Natural killer cell (primary cell): ENCODE results near the gene TEX54. TPM values are rescaled to one million over a fixed set of nuclear protein-coding genes. Genes with fewer than 3 reads are reported as not detected.
A peak's percentile ranks its signal among the peaks of the same experiment; 100 is the strongest.

Experiments used
- ATAC-seq, 3 donors: fragments of 150-1000 bp in 2 of 3; fragments of 200-7000 bp in 1 of 3; cut with Tn5 transposase; 1 replicate in 1 of 3; 2 replicates in 2 of 3; pipeline ENCODE4 v1.10.0; 2021; ENCODE audit warnings: mild to moderate bottlenecking in 2 of 3, moderate library complexity in 2 of 3
- DNase-seq, 2 donors: peaks; one replicate each; pipeline versions ENCODE4 v3.0.0 to v3.0.0-alpha.2; 2013 to 2021; ENCODE audit warnings: mixed read lengths in 1 of 2
- H3K27ac ChIP-seq: one replicate; pipeline ENCODE4 v1.5.1; 2013; ENCODE audit warnings: mild to moderate bottlenecking, low read length
- H3K27me3 ChIP-seq: one replicate; pipeline ENCODE4 v1.6.1; 2013; ENCODE audit warnings: low read length; ENCODE audit not compliant: control insufficient read depth, insufficient read depth
- H3K36me3 ChIP-seq: one replicate; pipeline ENCODE4 v1.6.1; 2013; ENCODE audit warnings: low read length; ENCODE audit not compliant: control insufficient read depth, insufficient read depth
- H3K4me1 ChIP-seq: one replicate; pipeline ENCODE4 v1.6.1; 2013; ENCODE audit warnings: low read length; ENCODE audit not compliant: control insufficient read depth, insufficient read depth
- H3K4me3 ChIP-seq: one replicate; pipeline ENCODE4 v1.5.1; 2013; ENCODE audit warnings: low read length
- H3K9me3 ChIP-seq: one replicate; pipeline ENCODE4 v1.6.1; 2013; ENCODE audit warnings: low read length; ENCODE audit not compliant: control insufficient read depth, insufficient read depth
- H3K27ac Mint-ChIP-seq, 2 donors: one replicate each; pipeline ENCODE4 v1.8.0; 2022; ENCODE audit warnings: mild to moderate bottlenecking in 2 of 2, mixed read lengths in 2 of 2, moderate library complexity in 1 of 2
- H3K27me3 Mint-ChIP-seq, 2 donors: one replicate each; pipeline ENCODE4 v1.8.0; 2022; ENCODE audit warnings: low read depth in 2 of 2, mixed read lengths in 2 of 2
- H3K36me3 Mint-ChIP-seq: one replicate; pipeline ENCODE4 v1.8.0; 2022; ENCODE audit warnings: mixed read lengths
- H3K4me1 Mint-ChIP-seq, 2 donors: one replicate each; pipeline ENCODE4 v1.8.0; 2022; ENCODE audit warnings: mixed read lengths in 2 of 2
- H3K4me3 Mint-ChIP-seq: one replicate; pipeline ENCODE4 v1.8.0; 2022; ENCODE audit warnings: mild to moderate bottlenecking, moderate library complexity, mixed read lengths
- H3K9me3 Mint-ChIP-seq, 2 donors: one replicate each; pipeline ENCODE4 v1.8.0; 2022; ENCODE audit warnings: mixed read lengths in 2 of 2
- WGBS: methylation state at CpG from one replicate; pipeline ENCODE4 v1.1.7; 2013; ENCODE audit warnings: missing lambda C conversion rate; ENCODE audit not compliant: insufficient coverage; 5-methylcytosine and 5-hydroxymethylcytosine counted together
- intact Hi-C: fragments of 100-400 bp; cut with micrococcal nuclease; formaldehyde crosslinking; loops from one replicate; pipeline ENCODE4 v1.14.2; 2022
- total RNA-seq, 4 donors: library from RNA; stranded (reverse); fragments of 120-200 nt in 1 of 4; gene quantifications; one replicate each; pipeline versions ENCODE4 v1.2.3 to v1.2.4, GENCODE V29; 2013 to 2022
- TF ChIP-seq, protein P1 (sequence below): fragments of 200-600 bp; IDR thresholded peaks from one replicate; pipeline ENCODE4 v1.8.0; 2022; ENCODE audit warnings: antibody characterized with exemption

The TEX54 gene
- total RNA-seq, 3 donors from 2014 or later (not counting 1 experiment from before 2014, with no cell fraction given), result not detected

DNA sequence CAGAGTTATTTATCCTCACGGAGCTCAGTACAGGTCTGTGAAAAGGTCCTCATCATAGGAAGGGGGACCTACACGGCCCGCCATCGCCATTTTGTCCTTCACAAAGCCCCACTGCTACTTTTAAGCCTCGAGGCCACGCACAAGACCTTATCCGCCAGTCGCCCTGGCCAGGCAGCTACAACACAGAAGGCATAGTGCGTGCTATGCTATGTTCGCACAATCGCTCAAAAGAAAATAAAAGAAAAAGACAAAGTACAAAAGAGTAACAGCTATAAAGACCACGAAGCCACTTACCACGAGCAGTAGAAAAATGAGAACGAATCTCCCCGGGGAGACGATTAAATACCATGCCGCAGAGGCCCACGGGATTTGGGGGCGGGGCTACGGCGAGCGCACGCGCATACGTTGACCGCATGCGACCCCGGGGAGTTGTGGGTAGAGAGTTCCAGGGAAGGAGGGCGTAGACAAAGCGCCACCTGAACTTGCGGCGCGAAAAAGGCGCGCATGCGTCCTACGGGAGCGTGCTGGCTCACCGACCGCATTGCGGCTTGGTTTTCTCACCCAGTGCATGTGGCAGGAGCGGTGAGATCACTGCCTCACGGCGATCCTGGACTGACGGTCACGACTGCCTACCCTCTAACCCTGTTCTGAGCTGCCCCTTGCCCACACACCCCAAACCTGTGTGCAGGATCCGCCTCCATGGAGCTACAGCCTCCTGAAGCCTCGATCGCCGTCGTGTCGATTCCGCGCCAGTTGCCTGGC, 23.1 kb upstream of the TEX54 start:
- DNase-seq (peak; percentile 97 to 100), ATAC-seq (peak; percentile 92 to 97 (median 92))
- H3K4me1 ChIP-seq, result peaks cover 31% of the 10 kb centered on the region
- under 1% methylated on average over 54 of the region's 54 CpGs for WGBS
- peaks cover 33% of the 10 kb centered on the region for H3K36me3 ChIP-seq
- no peaks in the 10 kb centered on the region for H3K9me3 Mint-ChIP-seq
- H3K27me3 Mint-ChIP-seq, result no peaks in the 10 kb centered on the region
- intact Hi-C loops, result loop anchor here (1.0 to 5.0 kb wide), 2 partner anchors 14 to 263 kb away; partner anchors contain the start of gene TUT1
- H3K4me3 Mint-ChIP-seq, result peak overlapping the region; percentile 98
- TF ChIP-seq, protein P1, sequence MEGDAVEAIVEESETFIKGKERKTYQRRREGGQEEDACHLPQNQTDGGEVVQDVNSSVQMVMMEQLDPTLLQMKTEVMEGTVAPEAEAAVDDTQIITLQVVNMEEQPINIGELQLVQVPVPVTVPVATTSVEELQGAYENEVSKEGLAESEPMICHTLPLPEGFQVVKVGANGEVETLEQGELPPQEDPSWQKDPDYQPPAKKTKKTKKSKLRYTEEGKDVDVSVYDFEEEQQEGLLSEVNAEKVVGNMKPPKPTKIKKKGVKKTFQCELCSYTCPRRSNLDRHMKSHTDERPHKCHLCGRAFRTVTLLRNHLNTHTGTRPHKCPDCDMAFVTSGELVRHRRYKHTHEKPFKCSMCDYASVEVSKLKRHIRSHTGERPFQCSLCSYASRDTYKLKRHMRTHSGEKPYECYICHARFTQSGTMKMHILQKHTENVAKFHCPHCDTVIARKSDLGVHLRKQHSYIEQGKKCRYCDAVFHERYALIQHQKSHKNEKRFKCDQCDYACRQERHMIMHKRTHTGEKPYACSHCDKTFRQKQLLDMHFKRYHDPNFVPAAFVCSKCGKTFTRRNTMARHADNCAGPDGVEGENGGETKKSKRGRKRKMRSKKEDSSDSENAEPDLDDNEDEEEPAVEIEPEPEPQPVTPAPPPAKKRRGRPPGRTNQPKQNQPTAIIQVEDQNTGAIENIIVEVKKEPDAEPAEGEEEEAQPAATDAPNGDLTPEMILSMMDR, result no peak
- peaks cover 45% of the 10 kb centered on the region in 2 donors for H3K4me1 Mint-ChIP-seq
- no peaks in the 10 kb centered on the region for H3K27me3 ChIP-seq
- peaks cover 18% of the 10 kb centered on the region for H3K36me3 Mint-ChIP-seq
- H3K27ac Mint-ChIP-seq, result peak overlapping the region; percentile 95 to 97
- no peaks in the 10 kb centered on the region for H3K9me3 ChIP-seq
- peak overlapping the region; percentile 64 for H3K27ac ChIP-seq
- peak overlapping the region; percentile 79 for H3K4me3 ChIP-seq

DNA sequence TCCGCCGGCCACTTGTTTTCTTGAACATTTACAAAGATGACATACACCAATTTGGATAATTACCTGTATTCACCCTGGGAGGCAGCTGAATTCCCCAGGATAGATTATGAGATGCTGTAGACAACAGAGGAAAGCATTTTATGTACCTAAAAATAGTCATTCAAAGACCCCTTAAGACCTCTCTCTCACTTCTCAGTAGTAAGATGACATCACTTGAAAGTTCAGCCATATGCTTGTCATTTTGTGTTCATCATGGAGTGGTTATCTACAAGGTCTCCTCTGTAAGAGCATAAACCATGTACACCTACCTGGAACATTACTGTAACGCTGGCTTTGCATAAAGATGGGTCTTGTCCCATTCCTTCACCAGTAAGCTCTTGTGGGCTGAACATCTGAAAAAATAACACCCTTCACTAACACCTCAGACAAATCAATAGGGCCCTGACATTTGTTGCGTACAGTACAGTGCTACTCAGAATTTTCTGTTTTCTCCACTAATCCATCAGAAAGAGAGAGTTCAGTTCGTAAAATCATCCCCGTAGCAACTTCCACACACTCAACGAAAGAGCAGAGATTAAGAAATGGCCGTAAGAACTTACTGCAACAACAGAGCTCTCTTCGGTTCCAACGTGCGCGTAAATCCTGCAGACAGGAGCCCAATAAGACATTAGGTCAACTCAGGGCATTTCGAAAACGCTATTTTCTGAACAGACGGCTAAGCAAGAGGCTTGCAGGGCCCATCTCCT, 22.4 kb upstream of the TEX54 start:
- 4% methylated on average over 15 of the region's 15 CpGs for WGBS
- Mint-ChIP-seq H3K9me3 (no peaks in the 10 kb centered on the region), H3K4me1 (peaks cover 45% of the 10 kb centered on the region in 2 donors), H3K27me3 (no peaks in the 10 kb centered on the region), H3K27ac (peak overlapping the region; percentile 95 to 97), H3K36me3 (peaks cover 18% of the 10 kb centered on the region), H3K4me3 (peak overlapping the region; percentile 98)
- Histone ChIP-seq H3K9me3 (no peaks in the 10 kb centered on the region), H3K4me3 (peak overlapping the region; percentile 79), H3K4me1 (peaks cover 31% of the 10 kb centered on the region), H3K27me3 (no peaks in the 10 kb centered on the region), H3K36me3 (peaks cover 33% of the 10 kb centered on the region), H3K27ac (peak overlapping the region; percentile 64)
- TF ChIP-seq, protein P1, result no peak
- intact Hi-C loops, result loop anchor here (1.0 to 5.0 kb wide), 2 partner anchors 14 to 263 kb away; partner anchors contain the start of gene TUT1
- ATAC-seq, result no peak
- DNase-seq, result peak in 1 of 2 donors; percentile 35

DNA sequence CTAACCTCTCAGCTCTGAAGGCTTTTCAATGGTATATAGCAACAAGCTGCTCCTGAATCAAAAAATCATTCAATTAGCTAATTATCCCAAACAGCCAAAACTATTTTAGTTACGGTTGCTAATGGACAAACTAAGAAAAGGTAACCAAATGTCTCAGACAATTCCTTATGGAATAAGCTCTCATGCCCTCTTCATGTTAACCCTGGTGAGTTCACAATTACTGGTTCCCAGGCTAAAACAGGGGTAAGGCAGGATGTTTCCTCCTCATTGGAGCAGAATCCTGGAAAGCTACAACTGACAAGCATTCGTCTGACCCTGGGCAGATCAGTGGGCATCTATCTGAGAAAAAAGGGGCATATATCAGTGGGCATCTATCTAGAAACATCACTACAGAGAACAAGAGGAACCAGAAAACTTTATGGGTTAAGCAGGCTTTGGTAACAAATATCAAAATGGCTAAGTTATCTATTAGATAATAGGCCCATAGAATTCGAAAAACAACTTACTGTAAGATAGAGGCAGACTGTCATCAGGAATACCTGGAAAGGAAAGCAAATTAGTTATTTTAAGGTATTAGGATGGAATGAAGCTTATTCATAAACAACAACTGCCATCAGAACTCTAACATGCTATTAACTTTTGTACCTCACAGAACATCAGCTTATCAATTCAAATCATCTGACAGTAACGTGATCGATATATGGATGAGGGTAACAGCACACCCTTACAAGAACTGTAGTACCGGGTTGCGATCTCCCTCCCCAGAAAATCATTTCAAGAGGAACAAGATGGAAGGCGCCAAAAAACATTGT, 21.6 kb upstream of the TEX54 start:
- H3K36me3 ChIP-seq, result peaks cover 33% of the 10 kb centered on the region
- ATAC-seq (no peak), DNase-seq (no peak)
- H3K27me3 Mint-ChIP-seq, result no peaks in the 10 kb centered on the region
- TF ChIP-seq, protein P1, result no peak
- H3K27me3 ChIP-seq, result no peaks in the 10 kb centered on the region
- peak overlapping the region; percentile 95 to 97 for H3K27ac Mint-ChIP-seq
- no peaks in the 10 kb centered on the region for H3K9me3 ChIP-seq
- intact Hi-C loops, result no loop called here
- peak overlapping the region; percentile 79 for H3K4me3 ChIP-seq
- no peaks in the 10 kb centered on the region for H3K9me3 Mint-ChIP-seq
- peak overlapping the region; percentile 21 for H3K27ac ChIP-seq
- H3K4me1 Mint-ChIP-seq, result peaks cover 45% of the 10 kb centered on the region in 2 donors
- H3K36me3 Mint-ChIP-seq, result peaks cover 18% of the 10 kb centered on the region
- peaks cover 31% of the 10 kb centered on the region for H3K4me1 ChIP-seq
- 16% methylated on average over 7 of the region's 8 CpGs for WGBS
- H3K4me3 Mint-ChIP-seq, result peak overlapping the region; percentile 98
